Astrocyte of the spinal cord (primary cell): ENCODE results near the gene CTXND2.

Source experiments
- DNase-seq: peaks from one replicate; pipeline ENCODE4 v3.0.0; 2011; ENCODE audit warnings: low read depth, low spot score
- H3K4me3 ChIP-seq: 2 replicates; pipeline ENCODE4 v1.5.1; 2011; ENCODE audit warnings: low read depth, mild to moderate bottlenecking, low read length, moderate library complexity
- CTCF ChIP-seq: IDR thresholded peaks from 2 replicates; pipeline ENCODE4 v1.5.1; 2012; ENCODE audit warnings: low read depth, mild to moderate bottlenecking, low read length, inconsistent platforms
- in situ Hi-C: cut with HindIII; loops from 2 replicates; pipeline ENCODE4 v1.10.0; 2017; ENCODE audit warnings: low sequenced_read_pairs

CTXND2 gene

DNA sequence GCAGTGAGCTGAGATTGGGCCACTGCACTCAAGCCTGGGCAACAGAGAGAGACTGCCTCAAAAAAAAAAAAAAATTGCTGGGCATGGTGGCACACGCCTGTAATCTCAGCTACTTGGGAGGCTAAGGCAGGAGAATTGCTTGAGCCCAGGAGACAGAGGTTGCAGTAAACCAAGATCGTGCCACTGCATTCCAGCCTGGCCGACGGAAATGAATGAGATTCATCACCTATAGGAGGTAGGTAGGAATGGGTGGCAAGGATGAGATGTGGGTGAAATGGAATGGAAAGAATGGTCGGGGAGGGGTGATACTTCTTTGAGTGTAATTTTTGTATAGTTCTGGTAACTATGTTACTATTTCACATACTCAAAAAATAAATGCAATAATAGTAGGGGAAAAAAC is 15.4 kb downstream of the CTXND2 start:
- no peak for DNase-seq
- no peak for TF ChIP-seq CTCF
- in situ Hi-C loops, result no loop called here
- H3K4me3 ChIP-seq, result no peak overlapping the region

- in situ Hi-C loops, result no loop called here
- H3K4me3 ChIP-seq, result no peak overlapping the region
- DNase-seq, result no peak
- no peak for TF ChIP-seq CTCF
These were observed 15.8 kb downstream of the CTXND2 start for GRCh38 chr1:150902751-150903150.

DNA sequence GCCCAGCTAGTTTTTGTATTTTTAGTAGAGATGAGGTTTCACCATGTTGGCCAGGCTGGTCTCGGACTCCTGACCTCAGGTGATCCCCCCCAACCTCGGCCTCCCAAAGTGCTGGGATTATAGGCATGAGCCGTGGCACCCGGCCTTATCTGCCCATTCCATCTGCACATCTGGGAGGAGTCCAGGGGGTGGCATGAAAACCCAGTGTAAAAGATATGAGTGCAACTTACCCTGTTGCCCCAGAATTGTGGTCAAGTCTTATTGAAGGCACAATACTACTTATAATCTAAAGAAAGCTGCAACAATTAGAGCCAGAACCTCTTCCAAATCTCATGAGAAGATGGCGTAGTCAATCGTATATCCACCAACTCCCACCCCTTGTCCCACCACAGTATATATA is 18.4 kb downstream of the CTXND2 start:
- in situ Hi-C loops, result no loop called here
- TF ChIP-seq CTCF, result no peak
- DNase-seq, result no peak
- H3K4me3 ChIP-seq, result no peak overlapping the region

DNA sequence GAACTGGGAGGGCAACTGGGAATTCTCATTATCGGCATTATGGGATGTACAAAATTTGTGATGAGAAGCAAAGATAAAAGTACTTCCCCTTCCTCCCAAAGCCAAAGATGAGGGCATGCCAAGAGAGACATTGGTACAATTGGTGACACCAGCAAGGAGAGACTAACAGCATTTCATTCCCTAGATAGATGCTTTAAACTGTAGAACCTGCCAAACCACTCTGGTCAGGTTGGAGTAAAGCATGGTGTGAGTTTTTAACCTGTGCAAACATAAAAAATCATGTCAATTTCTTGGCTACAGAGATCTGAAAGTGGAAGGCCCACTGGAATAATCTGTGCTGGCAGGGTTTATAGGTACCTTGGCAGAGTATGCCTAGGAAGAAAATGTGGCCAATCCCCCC is 19.4 kb downstream of the CTXND2 start:
- no peak for TF ChIP-seq CTCF
- no peak for DNase-seq
- H3K4me3 ChIP-seq, result no peak overlapping the region
- in situ Hi-C loops, result no loop called here

DNA sequence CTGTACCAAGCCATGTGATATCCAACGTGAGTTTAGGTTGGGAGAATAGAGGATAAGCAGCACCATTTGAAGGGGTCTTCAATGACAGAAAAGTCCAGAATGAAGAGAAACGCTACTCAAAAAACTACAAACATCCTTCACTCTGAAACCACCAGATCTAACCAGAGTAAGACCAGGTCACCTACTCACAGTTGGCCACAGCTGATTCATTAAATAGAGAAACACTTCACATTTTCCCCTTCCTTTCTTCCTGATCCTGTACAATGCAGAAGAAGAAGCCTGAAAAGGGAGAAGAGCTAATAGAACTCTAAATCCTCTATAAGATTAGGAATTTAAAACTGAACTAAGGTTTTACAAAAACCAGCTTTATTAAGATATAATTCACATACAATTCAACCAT is 19.9 kb downstream of the CTXND2 start:
- in situ Hi-C loops, result no loop called here
- TF ChIP-seq CTCF, result no peak
- no peak for DNase-seq

DNA sequence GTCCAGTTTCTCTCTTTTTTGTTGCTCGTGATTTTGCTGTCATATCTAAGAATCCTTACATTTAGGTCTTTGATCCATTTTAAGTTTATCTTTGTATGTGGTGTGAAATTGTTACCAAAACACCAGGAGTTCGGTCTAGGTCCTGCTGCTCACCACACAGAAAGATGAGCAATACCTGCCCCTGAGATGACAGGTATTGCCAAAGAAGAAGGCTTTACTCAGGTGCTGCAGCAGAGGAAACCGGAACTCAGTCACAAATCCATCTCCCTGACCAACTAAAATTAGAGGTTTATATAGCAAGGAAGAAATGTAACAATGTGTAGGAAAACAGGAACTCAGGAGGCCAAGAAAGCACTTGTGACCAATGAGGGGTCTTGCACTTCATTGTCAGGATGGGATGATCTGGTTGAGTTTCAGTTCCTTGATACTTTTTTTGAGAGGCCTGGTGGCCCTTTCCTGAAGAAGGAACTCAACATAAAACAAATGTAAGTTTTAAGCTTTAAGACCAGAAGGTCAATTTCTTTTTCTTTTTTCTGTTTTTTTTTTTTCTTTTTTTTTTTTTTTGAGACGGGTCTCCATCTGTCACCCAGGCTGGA is 22.7 kb downstream of the CTXND2 start:
- H3K4me3 ChIP-seq, result no peak overlapping the region
- TF ChIP-seq CTCF, result no peak
- DNase-seq, result no peak
- in situ Hi-C loops, result no loop called here

More for the DNA sequence above, 19.9 kb downstream of the CTXND2 start:
- H3K4me3 ChIP-seq, result no peak overlapping the region

DNA sequence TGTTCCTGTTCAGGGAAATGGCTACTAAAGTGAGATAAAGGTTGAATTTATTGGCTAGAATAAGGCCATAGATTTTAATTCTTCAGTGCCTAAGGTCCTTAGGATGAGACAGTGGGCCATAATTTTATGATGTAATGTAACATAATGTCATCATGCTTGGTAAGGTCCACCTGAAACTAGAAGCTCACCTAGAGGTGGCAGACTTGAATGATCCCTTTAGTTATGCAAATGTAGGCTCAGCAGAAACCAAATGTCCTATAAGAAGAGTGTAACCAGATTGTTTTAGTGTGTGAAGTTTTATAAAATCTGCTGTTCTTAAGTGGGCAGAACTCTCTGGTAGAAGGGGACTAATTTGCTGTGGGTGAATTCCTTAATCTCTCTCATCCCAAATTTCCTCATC is 25.7 kb downstream of the CTXND2 start:
- in situ Hi-C loops, result no loop called here
- H3K4me3 ChIP-seq, result no peak overlapping the region
- no peak for TF ChIP-seq CTCF
- DNase-seq, result no peak
